ENCODE data around the gene ANLN. TPM values are rescaled to one million over a fixed set of nuclear protein-coding genes. Genes with fewer than 3 reads are reported as not detected.
A peak's percentile ranks its signal among the peaks of the same experiment; 100 is the strongest.

ANLN gene
- total and polyA plus RNA-seq, 9 of the 15 experiments (the other 6 are each of a cell fraction or from before 2014, with no cell fraction given): 18.1 to 66.2 (median 38.7) TPM

DNA sequence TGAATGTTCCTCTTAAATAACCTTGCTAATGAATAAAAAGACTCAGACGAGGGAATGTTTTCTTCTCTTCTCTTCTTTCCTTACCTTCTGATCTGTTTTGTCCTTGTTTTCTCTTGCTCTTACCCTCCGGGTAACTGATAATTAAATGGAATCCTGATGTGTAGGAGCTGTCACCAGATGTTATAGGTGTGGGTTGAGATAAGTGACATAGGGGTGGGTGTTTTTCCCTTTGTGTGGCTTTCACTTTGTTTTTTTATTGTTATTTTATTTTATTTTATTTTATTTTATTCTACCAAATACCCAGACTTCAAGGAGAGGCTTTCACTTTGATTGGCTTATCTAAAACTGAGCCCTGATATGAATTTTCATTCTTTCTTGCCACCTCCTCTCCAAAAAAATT lies 25.5 kb downstream of the ANLN start (continued):
- TF ChIP-seq HBP1 (CRISPR knock-in tag; IDR thresholded peaks at IDR 0.05): no peak
- TF ChIP-seq CBFA2T3 (IDR thresholded peaks at IDR 0.05): peak; percentile 85
- no peak for TF ChIP-seq PHF20 (IDR thresholded peaks at IDR 0.05; ENCODE audit: partially characterized antibody)
- TF ChIP-seq NCOR1 (IDR thresholded peaks at IDR 0.05): peak; percentile 74
- no peak for TF ChIP-seq FOXM1 (IDR thresholded peaks at IDR 0.05; ENCODE audit: low read depth)
- TF ChIP-seq FOXM1 (CRISPR knock-in tag; IDR thresholded peaks at IDR 0.05; ENCODE audit: low read depth): no peak
- TF ChIP-seq CBX8 (IDR thresholded peaks at IDR 0.05; ENCODE audit: borderline replicate concordance, extremely low read depth, low read depth, low read length, poor library complexity, severe bottlenecking): no peak
- no peak for TF ChIP-seq HMG20B (CRISPR knock-in tag; IDR thresholded peaks at IDR 0.05)

DNA sequence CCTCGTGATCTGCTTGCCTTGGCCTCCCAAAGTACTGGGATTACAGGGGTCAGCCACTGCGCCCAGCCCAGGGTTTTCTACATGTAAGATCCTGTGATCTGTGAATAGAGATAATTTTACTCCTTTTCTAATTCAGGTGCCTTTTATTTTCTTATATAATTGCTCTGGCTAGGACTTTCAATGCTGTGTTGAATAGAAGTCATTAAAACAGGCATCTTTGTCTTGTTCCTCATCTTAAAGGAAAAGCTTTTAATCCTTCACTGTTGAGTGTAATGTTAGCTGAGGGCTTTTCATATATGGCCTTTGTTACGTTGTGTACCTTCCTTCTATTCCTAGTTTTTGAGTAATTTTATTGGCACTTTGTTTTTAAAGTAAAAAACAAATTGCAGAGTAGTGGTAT lies 26.6 kb downstream of the ANLN start:
- FAIRE-seq: no peak
- CTCF ChIA-PET (ENCODE audit: low intra/inter-chr PET ratio): no interaction called here
- no peak for ATAC-seq
- no peak overlapping the region for H2AFZ ChIP-seq (ENCODE audit: low read depth, low read length)
- no peaks in the 10 kb centered on the region for H3K9me3 ChIP-seq (replicated peaks; ENCODE audit: control insufficient read depth, insufficient read depth, low read depth, low read length)
- WGBS (ENCODE audit: insufficient coverage, low coverage, missing lambda C conversion rate): 96% methylated on average over 3 of the region's 3 CpGs
- BruUV-seq (replicated peaks): no TSS peak
- no peaks in the 10 kb centered on the region for H3K27me3 ChIP-seq (ENCODE audit: control insufficient read depth in 2 of 2, insufficient read depth in 2 of 2, low read length in 2 of 2)
- intact Hi-C loops (cut with micrococcal nuclease) (no loop called here), in situ Hi-C loops (cut with MboI) (no loop called here)
- H3K36me3 ChIP-seq (ENCODE audit: control insufficient read depth, insufficient read depth, low read length): peaks cover 86% of the 10 kb centered on the region
- H3K9me1 ChIP-seq (ENCODE audit: control insufficient read depth, insufficient read depth, low read length): no peaks in the 10 kb centered on the region
- H3K4me3 ChIP-seq: no peak overlapping the region
- no peak overlapping the region for H3K4me2 ChIP-seq (ENCODE audit: insufficient read depth, low read length)
- POLR2A ChIA-PET: interaction anchor here (1.7 to 9.3 kb wide), 2 partner anchors 13 to 24 kb away, joined by 4 to 57 read pairs; partner anchors contain the start of gene ANLN
- peaks cover 5 to 7% of the 10 kb centered on the region in 2 experiments; a peak in 3 of 5 replicates for H3K4me1 ChIP-seq (replicated peaks in 1 of 2; ENCODE audit: control insufficient read depth in 2 of 2, insufficient read depth in 2 of 2, low read length in 2 of 2)
- H3K27ac ChIP-seq (ENCODE audit: extremely low read depth, low read depth, low read length): no peak overlapping the region
- no peaks in the 10 kb centered on the region for H4K20me1 ChIP-seq (replicated peaks; ENCODE audit: control insufficient read depth, insufficient read depth, low read length)
- H3K9ac ChIP-seq (ENCODE audit: insufficient read depth in 1 of 2, low read depth in 2 of 2, low read length in 2 of 2): no peak overlapping the region
- no peaks in the 10 kb centered on the region; the same call in 2 of the 3 replicates for H3K79me2 ChIP-seq (ENCODE audit: control insufficient read depth, insufficient read depth, low read length)
- no peak for DNase-seq (ENCODE audit: extremely low read depth in 1 of 4, low spot score in 3 of 4)
- TF ChIP-seq ZBTB2 (IDR thresholded peaks at IDR 0.05): no peak
- TF ChIP-seq WHSC1 (IDR thresholded peaks at IDR 0.05; ENCODE audit: low read length): no peak
- no peak for TF ChIP-seq ZNF407 (IDR thresholded peaks at IDR 0.05; ENCODE audit: low read depth)
- TF ChIP-seq KLF1 (tag; IDR thresholded peaks at IDR 0.05): no peak
